ENCODE data around the gene DNMBP. TPM values are rescaled to one million over a fixed set of nuclear protein-coding genes. Genes with fewer than 3 reads are reported as not detected.
"Not testable (repeated sequence)": the region's sequence is repeated elsewhere in the genome, so short reads cannot be mapped to it uniquely, and the experiment has no call there.

The DNMBP gene
- total and polyA plus RNA-seq, 2 of the 8 experiments (the other 6 are each of a cell fraction or from before 2014, with no cell fraction given) = 19.1 to 26.4 TPM

- CTCF ChIA-PET (ENCODE audit: partially characterized antibody); FAIRE-seq; DNase-seq (ENCODE audit: low read depth in 1 of 2, low spot score in 2 of 2): not testable (repeated sequence)
These were observed 168.9 kb downstream of the DNMBP start for GRCh38 chr10:99840859-99841258.

More at GRCh38 chr10:99840859-99841258, 168.9 kb downstream of the DNMBP start:
- WGBS, 2 experiments (ENCODE audit: extremely low coverage in 1 of 2, insufficient coverage in 1 of 2, insufficient read length in 1 of 2, insufficient replicate concordance in 2 of 2, low coverage in 1 of 2, low lambda C conversion rate in 2 of 2, missing lambda C conversion rate in 1 of 2) = 96% methylated on average over 2 of the region's 2 CpGs; no CpG with 5 or more reads in 1 of the 2 experiments
- H3K36me3 ChIP-seq (ENCODE audit: control insufficient read depth in 2 of 4, insufficient read depth in 4 of 4, low read length in 3 of 4); H4K8ac ChIP-seq (ENCODE audit: extremely low read depth, insufficient read depth, low read length); H2AK5ac ChIP-seq (ENCODE audit: low read depth, low read length); H2BK20ac ChIP-seq (ENCODE audit: low read length); H3K27ac ChIP-seq (ENCODE audit: low read depth, low read length); H3K56ac ChIP-seq (replicated peaks; ENCODE audit: insufficient read length, low read depth, low read length); H3K4me1 ChIP-seq (replicated peaks in 1 of 4; ENCODE audit: control insufficient read depth in 3 of 4, insufficient read depth in 4 of 4, low read length in 3 of 4); H3K79me1 ChIP-seq (ENCODE audit: low read depth, low read length); H3K9me3 ChIP-seq (ENCODE audit: insufficient read depth in 2 of 2, low read depth in 1 of 2, low read length in 1 of 2); H3K4me3 ChIP-seq (ENCODE audit: extremely low read depth in 1 of 4, insufficient read depth in 2 of 4, low read depth in 3 of 4, low read length in 4 of 4); H3K14ac ChIP-seq (ENCODE audit: insufficient read length); H3K27me3 ChIP-seq (replicated peaks in 1 of 4; ENCODE audit: control insufficient read depth in 3 of 4, extremely low read depth in 1 of 4, insufficient read depth in 3 of 4, low read length in 3 of 4); H3K79me2 ChIP-seq (ENCODE audit: control insufficient read depth in 1 of 2, insufficient read depth in 2 of 2, low read length in 2 of 2); H2AFZ ChIP-seq (ENCODE audit: low read length); POLR2A ChIA-PET (ENCODE audit: partially characterized antibody); H2BK15ac ChIP-seq (ENCODE audit: low read length); H3K18ac ChIP-seq (ENCODE audit: extremely low read depth, low read length); H3K23ac ChIP-seq (ENCODE audit: insufficient read length); H4K20me1 ChIP-seq (replicated peaks in 1 of 2; ENCODE audit: control insufficient read depth in 1 of 2, insufficient read depth in 2 of 2, low read length in 2 of 2); H2BK12ac ChIP-seq (ENCODE audit: low read depth, low read length); H3K4me2 ChIP-seq (ENCODE audit: insufficient read depth in 1 of 2, low read depth in 2 of 2, low read length in 2 of 2); H4K5ac ChIP-seq (ENCODE audit: insufficient read length, low read depth, low read length); H2BK5ac ChIP-seq (ENCODE audit: low read depth, low read length); H3K23me2 ChIP-seq (ENCODE audit: low read depth, low read length); H2BK120ac ChIP-seq (replicated peaks; ENCODE audit: low read depth, low read length); H3K4ac ChIP-seq (replicated peaks; ENCODE audit: insufficient read length, low read depth, low read length); H4K91ac ChIP-seq (replicated peaks; ENCODE audit: insufficient read length, low read length); H3K9ac ChIP-seq (replicated peaks in 1 of 4; ENCODE audit: extremely low read depth in 1 of 4, low read depth in 3 of 4, low read length in 3 of 4): not testable (repeated sequence)

All from H1 (cell line).